Measurements from ENCODE around the gene GSPT1. TPM values are rescaled to one million over a fixed set of nuclear protein-coding genes. Genes with fewer than 3 reads are reported as not detected.

GSPT1 gene
- total and polyA plus RNA-seq, 2 experiments from 2014 or later: 126 to 146 TPM

GRCh38 chr16:11884035-11884434 is 31.7 kb downstream of the GSPT1 start (continued):
- no peak for TF ChIP-seq ZNF462 (CRISPR knock-in tag; IDR thresholded peaks at IDR 0.05)
- TF ChIP-seq CREB1 (CRISPR knock-in tag; IDR thresholded peaks at IDR 0.05; ENCODE audit: low read depth): no peak
- TF ChIP-seq STAT1 (IDR thresholded peaks at IDR 0.05; ENCODE audit: unreplicated experiment): no peak
- TF ChIP-seq ZNF114 (CRISPR knock-in tag; IDR thresholded peaks at IDR 0.05): no peak
- no peak for TF ChIP-seq POLR2AphosphoS5 (IDR thresholded peaks at IDR 0.05; ENCODE audit: low read depth)

GRCh38 chr16:11880007-11880406 is 35.7 kb downstream of the GSPT1 start:
- ATAC-seq (no peak), DNase-seq (ENCODE audit: low spot score) (no peak)
- Mint-ChIP-seq H3K4me3 (no peak overlapping the region), H3K9me3 (no peaks in the 10 kb centered on the region), H3K36me3 (ENCODE audit: low read depth) (peaks cover 70% of the 10 kb centered on the region), H3K27ac (no peak overlapping the region), H3K27me3 (ENCODE audit: insufficient read depth, low read depth, poor library complexity) (no peaks in the 10 kb centered on the region), H3K4me1 (no peaks in the 10 kb centered on the region)
- Histone ChIP-seq H3K27ac (ENCODE audit: low read depth) (no peak overlapping the region), H3K36me3 (ENCODE audit: insufficient read depth) (peaks cover 38% of the 10 kb centered on the region), H3F3A (replicated peaks; ENCODE audit: low read depth) (0 out of 2 replicates have a peak, but pooled peaks cover 2% of the 10 kb centered on the region), H2AFZ (no peak overlapping the region), H3K9me2 (ENCODE audit: insufficient read depth) (no peaks in the 10 kb centered on the region), H4K20me1 (replicated peaks; ENCODE audit: insufficient read depth) (peaks cover 30% of the 10 kb centered on the region), H3K4me3 (no peak overlapping the region), H3K4me2 (no peak overlapping the region), H3K4me1 (ENCODE audit: insufficient read depth) (no peaks in the 10 kb centered on the region), H3K79me2 (replicated peaks; ENCODE audit: insufficient read depth) (0 out of 2 replicates have a peak, but pooled peaks cover 4% of the 10 kb centered on the region), H3K27me3 (ENCODE audit: insufficient read depth) (no peaks in the 10 kb centered on the region)
- TF ChIP-seq REST (IDR thresholded peaks at IDR 0.05; ENCODE audit: unreplicated experiment): no peak
- TF ChIP-seq EZH2 (IDR thresholded peaks at IDR 0.05; ENCODE audit: low read depth, unreplicated experiment): no peak
